Duodenal mucosa (tissue), 2 donors: ENCODE measurements around the gene JSRP1.

ENCODE experiments used
- H3K27ac ChIP-seq: one replicate; pipeline ENCODE4 v1.7.0; 2013; ENCODE audit warnings: low read depth, low read length
- H3K27me3 ChIP-seq, 2 donors: one replicate each; pipeline ENCODE4 v1.7.0; 2013; ENCODE audit warnings: low read length in 2 of 2, control low read depth in 1 of 2; ENCODE audit not compliant: insufficient read depth in 2 of 2, control insufficient read depth in 1 of 2
- H3K36me3 ChIP-seq, 2 donors: one replicate each; pipeline ENCODE4 v1.7.0; 2013; ENCODE audit warnings: low read length in 2 of 2, control low read depth in 1 of 2; ENCODE audit not compliant: insufficient read depth in 2 of 2, control insufficient read depth in 1 of 2
- H3K4me1 ChIP-seq, 2 donors: one replicate each; pipeline ENCODE4 v1.7.0; 2013; ENCODE audit warnings: low read length in 2 of 2, control low read depth in 1 of 2; ENCODE audit not compliant: insufficient read depth in 2 of 2, control insufficient read depth in 1 of 2
- H3K4me3 ChIP-seq, 2 donors: one replicate each; pipeline ENCODE4 v1.7.0; 2013; ENCODE audit warnings: low read length in 2 of 2, low read depth in 1 of 2
- H3K9ac ChIP-seq, 2 donors: one replicate each; pipeline ENCODE4 v1.7.0; 2013; ENCODE audit warnings: low read length in 2 of 2, low read depth in 1 of 2
- H3K9me3 ChIP-seq, 2 donors: one replicate each; pipeline ENCODE4 v1.7.0; 2013; ENCODE audit warnings: low read length in 2 of 2, control low read depth in 1 of 2; ENCODE audit not compliant: control insufficient read depth in 1 of 2

JSRP1 gene

DNA sequence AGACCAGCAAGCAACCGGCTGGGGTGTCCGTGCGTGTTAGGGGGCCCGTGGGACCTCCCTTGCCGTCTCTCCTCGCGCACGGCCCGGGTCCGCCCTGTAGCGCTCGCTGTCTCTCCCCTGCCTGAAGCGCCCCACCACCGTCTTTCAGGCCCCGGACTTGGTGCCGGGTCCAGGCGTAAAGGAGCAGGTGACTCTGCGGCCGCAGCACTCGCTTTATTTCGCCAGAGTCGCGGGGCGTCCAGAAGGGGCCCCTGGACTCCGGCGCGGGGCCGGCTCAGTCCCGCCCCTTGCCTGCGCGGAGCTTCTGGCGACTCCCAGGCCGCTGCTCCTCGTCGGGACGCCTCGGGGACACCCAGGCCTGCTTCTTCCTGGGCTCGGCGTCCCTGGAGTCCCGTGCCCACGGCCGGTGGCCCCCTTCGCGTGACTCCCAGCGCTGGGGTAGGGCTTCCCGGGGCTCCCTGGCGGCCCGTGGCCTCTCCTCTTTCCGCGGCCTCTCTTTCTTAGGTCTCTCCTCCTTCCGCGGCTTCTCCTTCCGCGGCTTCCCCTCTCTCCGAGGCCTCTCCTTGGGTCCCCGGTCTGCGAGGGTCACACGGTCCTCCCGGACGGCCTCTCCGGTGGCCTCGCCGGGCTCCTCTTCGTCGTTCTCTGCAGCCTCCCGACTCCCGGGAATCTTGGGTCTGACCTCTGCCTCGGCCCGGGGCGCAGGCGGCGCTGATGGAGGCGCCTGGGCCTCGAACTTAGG lies 4.0 kb downstream of the JSRP1 start:
- H3K9me3 ChIP-seq = no peaks in the 10 kb centered on the region
- no peak overlapping the region for H3K27ac ChIP-seq
- peaks cover 5 to 23% of the 10 kb centered on the region in 2 donors for H3K4me1 ChIP-seq
- peaks cover 3 to 4% of the 10 kb centered on the region in 2 donors for H3K36me3 ChIP-seq
- peak overlapping the region in 1 of 2 donors; percentile 10 for H3K4me3 ChIP-seq
- H3K27me3 ChIP-seq = peaks cover 49% of the 10 kb centered on the region in 2 donors
- H3K9ac ChIP-seq = no peak overlapping the region

DNA sequence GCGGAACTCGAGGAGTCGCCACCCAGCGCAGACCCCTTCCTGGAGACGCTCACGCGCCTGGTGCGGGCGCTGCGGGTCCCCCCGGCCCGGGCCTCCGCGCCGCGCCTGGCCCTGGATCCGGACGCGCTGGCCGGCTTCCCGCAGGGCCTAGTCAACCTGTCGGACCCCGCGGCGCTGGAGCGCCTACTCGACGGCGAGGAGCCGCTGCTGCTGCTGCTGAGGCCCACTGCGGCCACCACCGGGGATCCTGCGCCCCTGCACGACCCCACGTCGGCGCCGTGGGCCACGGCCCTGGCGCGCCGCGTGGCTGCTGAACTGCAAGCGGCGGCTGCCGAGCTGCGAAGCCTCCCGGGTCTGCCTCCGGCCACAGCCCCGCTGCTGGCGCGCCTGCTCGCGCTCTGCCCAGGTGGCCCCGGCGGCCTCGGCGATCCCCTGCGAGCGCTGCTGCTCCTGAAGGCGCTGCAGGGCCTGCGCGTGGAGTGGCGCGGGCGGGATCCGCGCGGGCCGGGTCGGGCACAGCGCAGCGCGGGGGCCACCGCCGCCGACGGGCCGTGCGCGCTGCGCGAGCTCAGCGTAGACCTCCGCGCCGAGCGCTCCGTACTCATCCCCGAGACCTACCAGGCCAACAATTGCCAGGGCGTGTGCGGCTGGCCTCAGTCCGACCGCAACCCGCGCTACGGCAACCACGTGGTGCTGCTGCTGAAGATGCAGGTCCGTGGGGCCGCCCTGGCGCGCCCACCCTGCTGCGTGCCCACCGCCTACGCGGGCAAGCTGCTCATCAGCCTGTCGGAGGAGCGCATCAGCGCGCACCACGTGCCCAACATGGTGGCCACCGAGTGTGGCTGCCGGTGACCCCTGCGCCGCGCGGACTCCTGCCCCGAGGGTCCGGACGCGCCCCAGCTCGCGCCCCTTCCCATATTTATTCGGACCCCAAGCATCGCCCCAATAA lies 4.8 kb downstream of the JSRP1 start:
- peak overlapping the region in 1 of 2 donors; percentile 10 for H3K4me3 ChIP-seq
- no peaks in the 10 kb centered on the region for H3K9me3 ChIP-seq
- peaks cover 49% of the 10 kb centered on the region in 2 donors for H3K27me3 ChIP-seq
- no peak overlapping the region for H3K27ac ChIP-seq
- H3K9ac ChIP-seq = no peak overlapping the region
- H3K36me3 ChIP-seq = peaks cover 8 to 12% of the 10 kb centered on the region in 2 donors
- H3K4me1 ChIP-seq = peaks cover 5 to 23% of the 10 kb centered on the region in 2 donors

DNA sequence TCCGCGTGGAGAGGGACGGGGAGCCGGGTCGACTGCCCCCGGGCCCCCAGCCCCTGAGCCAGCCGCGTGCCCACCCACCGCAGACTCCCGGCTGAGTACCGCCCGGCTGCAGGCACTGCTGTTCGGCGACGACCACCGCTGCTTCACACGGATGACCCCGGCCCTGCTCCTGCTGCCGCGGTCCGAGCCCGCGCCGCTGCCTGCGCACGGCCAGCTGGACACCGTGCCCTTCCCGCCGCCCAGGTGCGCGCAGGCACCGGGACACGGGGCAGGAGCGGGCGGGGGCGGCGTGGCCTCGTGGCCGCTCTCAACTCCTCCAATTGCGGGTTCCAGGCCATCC lies 5.5 kb downstream of the JSRP1 start:
- H3K27me3 ChIP-seq = peaks cover 49% of the 10 kb centered on the region in 2 donors
- no peaks in the 10 kb centered on the region for H3K9me3 ChIP-seq
- peaks cover 5 to 19% of the 10 kb centered on the region in 2 donors for H3K4me1 ChIP-seq
- no peak overlapping the region for H3K27ac ChIP-seq
- no peak overlapping the region for H3K4me3 ChIP-seq
- peaks cover 15 to 18% of the 10 kb centered on the region in 2 donors for H3K36me3 ChIP-seq
- H3K9ac ChIP-seq = no peak overlapping the region

DNA sequence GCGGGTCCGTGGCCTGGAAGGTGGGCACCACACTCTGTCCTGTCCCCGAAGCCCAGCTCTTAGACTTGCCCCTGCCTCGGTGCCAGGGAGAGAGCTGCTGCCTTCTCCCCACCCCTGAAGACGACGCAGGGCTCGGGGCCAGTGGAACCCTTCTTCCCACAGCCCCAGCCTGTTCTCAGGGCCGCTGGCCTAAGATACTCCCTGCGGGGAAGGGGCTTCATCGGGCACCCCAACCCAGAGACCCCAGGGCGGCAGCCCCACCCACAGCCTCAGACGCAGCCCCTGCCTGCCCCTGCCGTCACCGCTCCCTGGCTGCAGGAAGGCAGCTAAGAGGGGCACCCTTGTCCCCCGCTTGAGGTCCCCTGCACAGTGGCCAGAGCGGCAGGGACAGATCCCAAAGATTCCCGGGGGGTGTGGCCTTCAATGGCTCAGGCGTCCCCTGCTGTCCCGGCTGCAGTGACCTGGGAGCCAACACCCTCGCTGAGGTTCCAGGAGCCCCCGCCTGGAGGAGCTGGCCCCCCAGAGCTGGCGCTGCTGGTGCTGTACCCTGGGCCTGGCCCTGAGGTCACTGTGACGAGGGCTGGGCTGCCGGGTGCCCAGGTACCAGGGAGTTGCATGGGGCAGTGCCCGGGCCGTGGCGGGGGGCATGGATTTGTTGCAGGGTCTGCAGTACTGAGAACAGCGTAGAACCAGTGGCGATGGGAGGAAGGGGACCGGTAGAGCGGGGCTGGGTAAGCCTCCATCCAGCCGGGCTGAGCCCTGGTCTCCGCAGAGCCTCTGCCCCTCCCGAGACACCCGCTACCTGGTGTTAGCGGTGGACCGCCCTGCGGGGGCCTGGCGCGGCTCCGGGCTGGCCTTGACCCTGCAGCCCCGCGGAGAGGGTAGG lies 6.1 kb downstream of the JSRP1 start:
- Histone ChIP-seq H3K9me3 (no peaks in the 10 kb centered on the region), H3K27ac (no peak overlapping the region), H3K36me3 (peaks cover 20 to 24% of the 10 kb centered on the region in 2 donors), H3K9ac (no peak overlapping the region), H3K27me3 (peaks cover 49% of the 10 kb centered on the region in 2 donors), H3K4me3 (no peak overlapping the region), H3K4me1 (peaks cover 5 to 19% of the 10 kb centered on the region in 2 donors)

DNA sequence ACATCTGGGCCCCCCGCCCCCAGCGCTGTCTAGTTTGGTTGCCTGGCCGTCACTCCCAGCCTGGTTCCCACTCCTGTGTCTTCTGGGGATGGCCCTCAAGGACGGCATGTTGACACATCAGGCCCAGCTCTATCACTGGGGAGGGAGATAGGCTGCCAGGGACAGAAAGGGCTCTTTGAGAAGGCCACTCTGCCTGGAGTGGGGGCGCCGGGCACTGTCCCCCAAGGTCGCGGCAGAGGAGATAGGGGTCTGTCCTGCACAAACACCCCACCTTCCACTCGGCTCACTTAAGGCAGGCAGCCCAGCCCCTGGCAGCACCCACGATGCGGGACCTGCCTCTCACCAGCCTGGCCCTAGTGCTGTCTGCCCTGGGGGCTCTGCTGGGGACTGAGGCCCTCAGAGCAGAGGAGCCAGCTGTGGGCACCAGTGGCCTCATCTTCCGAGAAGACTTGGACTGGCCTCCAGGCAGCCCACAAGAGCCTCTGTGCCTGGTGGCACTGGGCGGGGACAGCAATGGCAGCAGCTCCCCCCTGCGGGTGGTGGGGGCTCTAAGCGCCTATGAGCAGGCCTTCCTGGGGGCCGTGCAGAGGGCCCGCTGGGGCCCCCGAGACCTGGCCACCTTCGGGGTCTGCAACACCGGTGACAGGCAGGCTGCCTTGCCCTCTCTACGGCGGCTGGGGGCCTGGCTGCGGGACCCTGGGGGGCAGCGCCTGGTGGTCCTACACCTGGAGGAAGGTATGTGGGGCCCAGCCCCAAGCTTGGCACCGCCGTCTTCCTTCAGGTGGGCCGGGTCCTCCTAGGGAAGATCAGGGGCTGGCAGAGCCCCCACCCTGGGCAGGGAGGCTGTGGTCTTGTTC lies 7.0 kb downstream of the JSRP1 start, which contains the start of gene AMH:
AMH (plus strand) TSS at position 314 of the 857 bp plus-strand sequence; CDS start at position 324, 10 bp downstream.
- no peaks in the 10 kb centered on the region for H3K9me3 ChIP-seq
- H3K4me3 ChIP-seq = no peak within 1 kb of the TSS
- H3K36me3 ChIP-seq = peaks cover 21 to 33% of the 10 kb centered on the region in 2 donors
- no peak within 1 kb of the TSS for H3K27ac ChIP-seq
- H3K27me3 ChIP-seq = peaks cover 48% of the 10 kb centered on the region in 2 donors
- H3K9ac ChIP-seq = no peak within 1 kb of the TSS
- peaks cover 5 to 20% of the 10 kb centered on the region in 2 donors for H3K4me1 ChIP-seq

DNA sequence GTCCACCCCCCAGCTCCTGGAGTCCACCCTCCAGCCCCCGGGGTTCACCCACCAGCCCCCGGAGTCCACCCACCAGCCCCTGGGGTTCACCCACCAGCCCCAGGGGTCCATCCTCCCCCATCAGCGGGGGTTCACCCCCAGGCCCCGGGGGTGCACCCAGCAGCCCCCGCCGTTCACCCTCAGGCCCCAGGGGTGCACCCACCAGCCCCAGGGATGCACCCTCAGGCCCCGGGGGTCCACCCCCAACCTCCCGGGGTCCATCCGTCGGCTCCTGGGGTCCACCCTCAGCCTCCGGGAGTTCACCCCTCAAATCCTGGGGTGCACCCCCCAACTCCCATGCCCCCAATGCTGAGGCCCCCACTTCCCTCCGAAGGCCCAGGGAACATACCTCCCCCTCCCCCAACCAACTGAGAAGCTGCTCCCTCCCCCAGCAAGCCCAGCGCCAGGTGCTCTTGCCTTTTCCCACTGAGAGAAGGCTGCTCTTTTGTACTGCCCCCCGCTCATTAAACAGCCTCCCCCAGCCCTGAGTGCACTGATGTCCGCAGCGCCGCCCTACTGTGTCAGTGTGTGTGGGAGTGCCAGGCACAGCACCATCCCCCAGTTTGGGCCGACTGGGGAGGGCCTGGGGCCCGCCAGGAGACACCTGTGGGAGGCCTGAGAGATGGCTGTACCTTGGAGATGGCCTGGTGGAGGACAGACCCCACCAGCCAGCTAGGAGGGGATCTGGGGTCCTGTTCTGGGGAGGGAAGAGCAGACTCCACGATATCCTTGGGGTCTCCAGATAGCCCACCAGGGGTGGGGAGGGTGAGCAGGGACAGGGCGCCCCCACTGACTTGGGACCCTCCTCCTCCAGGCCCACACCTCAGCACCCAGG lies 7.8 kb downstream of the JSRP1 start:
- Histone ChIP-seq H3K27ac (no peak overlapping the region), H3K4me1 (peaks cover 12 to 28% of the 10 kb centered on the region in 2 donors), H3K9me3 (no peaks in the 10 kb centered on the region), H3K4me3 (no peak overlapping the region), H3K27me3 (peaks cover 39% of the 10 kb centered on the region in 2 donors), H3K36me3 (peaks cover 29 to 42% of the 10 kb centered on the region in 2 donors), H3K9ac (no peak overlapping the region)

DNA sequence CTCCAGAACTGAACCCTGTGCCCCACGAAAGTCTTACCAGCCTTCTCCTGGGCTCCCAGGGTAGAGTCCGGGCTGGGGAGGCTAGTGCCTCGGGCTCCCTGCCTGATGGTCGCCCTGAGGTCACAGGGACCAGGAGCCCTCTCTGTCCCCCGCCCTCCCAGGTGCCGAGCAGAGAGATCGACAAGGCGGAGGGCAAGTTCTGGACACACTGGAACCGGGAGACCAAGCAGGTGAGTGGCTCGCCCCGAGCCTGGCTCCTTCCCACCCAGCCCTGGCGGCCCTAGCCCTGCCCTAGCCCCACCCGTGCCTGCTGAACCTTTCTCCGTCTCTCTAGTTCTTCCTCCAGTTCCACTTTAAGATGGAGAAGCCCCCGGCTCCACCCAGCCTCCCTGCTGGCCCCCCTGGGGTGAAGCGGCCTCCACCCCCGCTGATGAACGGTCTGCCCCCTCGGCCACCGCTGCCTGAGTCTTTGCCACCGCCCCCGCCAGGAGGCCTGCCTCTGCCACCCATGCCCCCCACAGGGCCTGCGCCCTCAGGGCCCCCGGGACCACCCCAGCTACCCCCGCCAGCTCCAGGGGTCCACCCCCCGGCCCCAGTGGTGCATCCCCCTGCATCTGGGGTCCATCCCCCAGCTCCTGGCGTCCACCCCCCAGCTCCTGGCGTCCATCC lies 8.7 kb downstream of the JSRP1 start:
- H3K27ac ChIP-seq = no peak overlapping the region
- peaks cover 31% of the 10 kb centered on the region in 2 donors for H3K27me3 ChIP-seq
- peaks cover 16 to 28% of the 10 kb centered on the region in 2 donors for H3K4me1 ChIP-seq
- H3K9me3 ChIP-seq = no peaks in the 10 kb centered on the region
- H3K36me3 ChIP-seq = peaks cover 29 to 44% of the 10 kb centered on the region in 2 donors
- H3K9ac ChIP-seq = no peak overlapping the region
- H3K4me3 ChIP-seq = no peak overlapping the region

DNA sequence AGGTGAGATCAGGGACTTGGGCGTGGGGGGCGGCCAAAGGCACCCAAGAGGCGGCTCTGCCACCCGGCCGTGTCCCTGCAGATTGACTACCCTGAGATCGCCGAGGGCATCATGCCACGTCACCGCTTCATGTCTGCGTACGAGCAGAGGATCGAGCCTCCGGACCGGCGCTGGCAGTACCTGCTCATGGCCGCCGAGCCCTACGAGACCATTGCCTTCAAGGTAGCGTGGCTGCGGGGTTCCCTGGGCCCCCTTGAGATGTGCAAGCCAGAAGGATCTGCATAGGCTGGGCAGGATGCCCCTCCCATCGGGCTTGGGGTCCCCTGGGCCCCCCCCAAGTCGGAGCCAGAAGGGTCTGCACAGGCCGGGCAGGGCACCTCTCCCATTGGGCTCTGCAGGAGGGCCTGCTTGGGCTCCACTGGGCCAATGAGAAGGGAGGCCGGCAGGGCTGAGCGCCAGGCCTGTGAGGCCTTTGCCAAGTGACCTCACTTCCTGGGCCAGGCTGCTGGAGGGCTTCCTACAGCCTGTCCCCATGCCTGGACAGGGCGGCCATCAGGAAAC lies 9.3 kb downstream of the JSRP1 start:
- no peak overlapping the region for H3K4me3 ChIP-seq
- H3K9me3 ChIP-seq = no peaks in the 10 kb centered on the region
- peaks cover 23 to 28% of the 10 kb centered on the region in 2 donors for H3K4me1 ChIP-seq
- H3K27ac ChIP-seq = no peak overlapping the region
- H3K27me3 ChIP-seq = peaks cover 24% of the 10 kb centered on the region in 2 donors
- no peak overlapping the region for H3K9ac ChIP-seq
- peaks cover 29 to 44% of the 10 kb centered on the region in 2 donors for H3K36me3 ChIP-seq
